Ishikawa (cell line): ENCODE data around the gene PPM1N.
A peak's percentile ranks its signal among the peaks of the same experiment; 100 is the strongest.

Experiments
- CEBPB ChIP-seq: IDR thresholded peaks from 2 replicates; pipeline ENCODE4 v1.6.1; 2012
- YY1 ChIP-seq: IDR thresholded peaks from 2 replicates; pipeline ENCODE4 v1.6.1; 2012; ENCODE audit warnings: low read depth

PPM1N gene

DNA sequence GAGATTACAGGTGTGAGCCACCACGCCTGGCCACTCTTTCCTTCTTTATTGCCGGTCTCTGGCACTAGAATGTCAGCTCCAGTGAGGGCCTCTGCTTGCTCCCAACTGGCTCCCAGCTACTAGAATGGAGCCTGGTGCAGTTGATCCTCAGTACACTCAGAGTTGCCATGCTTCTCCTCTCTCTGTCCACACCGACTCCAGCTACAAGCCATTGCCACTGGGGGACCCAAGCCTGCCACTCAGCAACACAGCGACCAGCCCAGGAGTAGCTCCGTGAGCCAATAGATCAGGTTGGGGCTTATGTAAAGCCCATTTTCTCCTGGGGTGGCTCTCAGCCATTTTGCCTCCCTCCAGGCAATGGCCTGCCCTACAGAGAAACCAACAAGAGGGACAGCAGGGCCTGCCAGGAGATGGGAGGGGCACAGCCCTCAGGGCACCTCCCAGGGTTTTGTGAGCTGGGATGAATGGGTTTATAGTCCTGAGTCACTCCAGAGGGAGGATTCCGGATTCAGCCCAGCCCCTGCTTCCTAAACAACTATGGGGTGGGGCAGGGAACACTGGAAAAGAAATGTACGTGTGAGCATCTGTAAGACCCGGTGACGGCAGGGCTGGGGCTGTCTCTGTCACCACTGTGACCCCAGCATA is 49.8 kb downstream of the PPM1N start:
- no peak for TF ChIP-seq CEBPB
- 0 out of 2 replicates have a peak, but pooled peaks have one; percentile 36 for TF ChIP-seq YY1
